ENCODE measurements around the gene ASIC1.

GRCh38 chr12:50127546-50127945 is 70.2 kb downstream of the ASIC1 start:
- TF ChIP-seq CTCF (conservative IDR thresholded peaks at IDR 0.05; ENCODE audit: low read depth in 2 of 2): no peak
- TF ChIP-seq POLR2AphosphoS5 (IDR thresholded peaks at IDR 0.05; ENCODE audit: low read depth): no peak
- TF ChIP-seq EZH2 (IDR thresholded peaks at IDR 0.05; ENCODE audit: low read depth, unreplicated experiment): no peak
- TF ChIP-seq REST (IDR thresholded peaks at IDR 0.05; ENCODE audit: unreplicated experiment): no peak
- no peak for TF ChIP-seq ZNF114 (CRISPR knock-in tag; IDR thresholded peaks at IDR 0.05)
- TF ChIP-seq STAT1 (IDR thresholded peaks at IDR 0.05; ENCODE audit: unreplicated experiment): no peak
- no peak for TF ChIP-seq EZH2phosphoT487 (IDR thresholded peaks at IDR 0.05; ENCODE audit: unreplicated experiment)
- no peak for TF ChIP-seq NANOG (IDR thresholded peaks at IDR 0.05; ENCODE audit: borderline replicate concordance)
- TF ChIP-seq JUNB (IDR thresholded peaks at IDR 0.05; ENCODE audit: unreplicated experiment): no peak
- no peak for TF ChIP-seq CREB1 (CRISPR knock-in tag; IDR thresholded peaks at IDR 0.05; ENCODE audit: low read depth)
- no peak for TF ChIP-seq ETS1 (IDR thresholded peaks at IDR 0.05)
- TF ChIP-seq ZNF331 (CRISPR knock-in tag; IDR thresholded peaks at IDR 0.05; ENCODE audit: low read depth): no peak
- no peak for TF ChIP-seq ZNF462 (CRISPR knock-in tag; IDR thresholded peaks at IDR 0.05)
